Measurements from ENCODE around the gene RTP3.

RTP3 gene

DNA sequence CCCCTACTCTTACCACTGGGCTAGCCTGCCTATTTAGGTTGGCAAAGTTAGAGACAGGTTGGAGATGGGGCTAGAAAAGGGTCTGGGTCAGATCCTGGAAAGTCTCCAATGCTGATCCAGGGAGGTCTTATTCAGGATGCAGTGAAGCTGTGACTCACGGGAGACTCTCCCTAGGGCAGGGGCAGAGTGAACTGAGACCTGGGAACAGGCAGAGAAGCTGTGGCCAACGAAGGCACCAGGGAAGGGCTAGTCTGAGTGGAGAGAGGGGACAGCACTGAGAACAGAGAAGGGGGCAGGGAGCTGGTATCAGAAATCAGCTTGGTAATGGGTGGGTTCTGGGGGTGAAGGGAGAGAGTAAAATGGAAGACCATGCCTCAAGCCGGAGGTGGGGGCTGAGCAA is 35.3 kb upstream of the RTP3 start:
- no peak for DNase-seq (ENCODE audit: extremely low read depth, insufficient read length)
- Histone ChIP-seq H3K27me3 (replicated peaks; ENCODE audit: control insufficient read depth, insufficient read depth, low read length) (peaks cover 2% of the 10 kb centered on the region), H3K4me3 (replicated peaks; ENCODE audit: low read depth, low read length) (no peak overlapping the region), H3K36me3 (ENCODE audit: control insufficient read depth, insufficient read depth, low read length) (no peaks in the 10 kb centered on the region)
- TF ChIP-seq, protein P1, sequence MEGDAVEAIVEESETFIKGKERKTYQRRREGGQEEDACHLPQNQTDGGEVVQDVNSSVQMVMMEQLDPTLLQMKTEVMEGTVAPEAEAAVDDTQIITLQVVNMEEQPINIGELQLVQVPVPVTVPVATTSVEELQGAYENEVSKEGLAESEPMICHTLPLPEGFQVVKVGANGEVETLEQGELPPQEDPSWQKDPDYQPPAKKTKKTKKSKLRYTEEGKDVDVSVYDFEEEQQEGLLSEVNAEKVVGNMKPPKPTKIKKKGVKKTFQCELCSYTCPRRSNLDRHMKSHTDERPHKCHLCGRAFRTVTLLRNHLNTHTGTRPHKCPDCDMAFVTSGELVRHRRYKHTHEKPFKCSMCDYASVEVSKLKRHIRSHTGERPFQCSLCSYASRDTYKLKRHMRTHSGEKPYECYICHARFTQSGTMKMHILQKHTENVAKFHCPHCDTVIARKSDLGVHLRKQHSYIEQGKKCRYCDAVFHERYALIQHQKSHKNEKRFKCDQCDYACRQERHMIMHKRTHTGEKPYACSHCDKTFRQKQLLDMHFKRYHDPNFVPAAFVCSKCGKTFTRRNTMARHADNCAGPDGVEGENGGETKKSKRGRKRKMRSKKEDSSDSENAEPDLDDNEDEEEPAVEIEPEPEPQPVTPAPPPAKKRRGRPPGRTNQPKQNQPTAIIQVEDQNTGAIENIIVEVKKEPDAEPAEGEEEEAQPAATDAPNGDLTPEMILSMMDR (IDR thresholded peaks at IDR 0.05; ENCODE audit: insufficient read depth, low read length, poor library complexity, severe bottlenecking), result no peak

DNA sequence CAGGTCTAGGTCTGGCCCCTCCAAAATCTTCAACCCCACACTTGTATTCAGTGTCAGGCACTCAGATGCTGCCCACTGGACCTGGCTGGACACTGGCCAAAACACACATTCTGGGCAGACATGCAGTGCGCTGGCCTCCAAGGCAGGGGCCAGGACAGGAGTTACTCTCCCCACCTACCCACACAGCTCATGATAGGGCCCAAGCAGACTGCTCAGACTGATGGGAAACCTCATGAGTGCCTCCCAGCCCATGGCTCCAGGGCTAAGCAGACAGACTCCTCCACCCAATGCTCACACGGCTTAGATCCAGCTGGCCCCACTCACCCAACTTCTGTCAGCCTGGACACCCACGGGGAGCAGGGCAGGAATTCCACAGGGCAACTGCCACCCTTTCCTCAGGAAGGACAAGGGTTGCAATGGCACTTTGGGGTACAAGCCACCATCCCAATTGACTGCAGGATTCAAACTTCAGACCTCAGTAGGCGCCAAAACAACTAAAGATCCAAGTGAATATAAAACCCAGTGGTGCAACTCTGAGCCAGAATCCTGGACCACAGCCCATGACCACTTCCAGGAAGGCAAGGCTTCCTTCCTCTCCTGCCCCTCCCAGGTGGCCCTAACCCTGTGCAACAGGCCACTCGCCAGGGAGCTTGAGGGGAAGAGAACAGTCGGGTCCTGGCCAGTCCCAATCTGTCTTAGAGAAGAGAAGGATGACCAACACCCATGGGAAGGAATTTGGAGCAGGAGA is 34.5 kb upstream of the RTP3 start:
- DNase-seq (ENCODE audit: extremely low read depth, insufficient read length), result no peak
- Histone ChIP-seq H3K4me3 (replicated peaks; ENCODE audit: low read depth, low read length) (no peak overlapping the region), H3K27me3 (replicated peaks; ENCODE audit: control insufficient read depth, insufficient read depth, low read length) (peaks cover 2% of the 10 kb centered on the region), H3K36me3 (ENCODE audit: control insufficient read depth, insufficient read depth, low read length) (no peaks in the 10 kb centered on the region)
- TF ChIP-seq, protein P1 (IDR thresholded peaks at IDR 0.05; ENCODE audit: insufficient read depth, low read length, poor library complexity, severe bottlenecking), result no peak

DNA sequence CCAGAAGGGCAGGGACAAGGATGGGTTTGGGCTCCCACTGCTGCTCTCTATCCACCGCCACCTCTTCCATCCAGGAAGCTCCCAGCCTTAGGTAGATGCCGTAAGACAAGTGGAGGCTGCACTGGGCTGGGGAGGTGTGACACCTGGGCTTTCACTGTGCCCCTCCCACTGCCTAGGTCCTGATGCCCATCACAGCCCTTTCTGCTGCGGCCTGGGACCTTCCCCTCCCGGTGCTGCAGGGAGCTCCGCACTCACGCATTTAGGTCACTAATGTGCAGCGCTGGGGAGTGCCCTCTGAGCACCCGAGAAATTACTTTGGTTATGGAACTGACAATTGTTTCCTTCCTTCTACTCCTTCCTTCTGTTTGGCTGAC is 33.9 kb upstream of the RTP3 start:
- H3K36me3 ChIP-seq (ENCODE audit: control insufficient read depth, insufficient read depth, low read length), result no peaks in the 10 kb centered on the region
- H3K4me3 ChIP-seq (replicated peaks; ENCODE audit: low read depth, low read length), result no peak overlapping the region
- no peak for DNase-seq (ENCODE audit: extremely low read depth, insufficient read length)
- TF ChIP-seq, protein P1 (IDR thresholded peaks at IDR 0.05; ENCODE audit: insufficient read depth, low read length, poor library complexity, severe bottlenecking), result no peak
- H3K27me3 ChIP-seq (replicated peaks; ENCODE audit: control insufficient read depth, insufficient read depth, low read length), result peaks cover 2% of the 10 kb centered on the region

DNA sequence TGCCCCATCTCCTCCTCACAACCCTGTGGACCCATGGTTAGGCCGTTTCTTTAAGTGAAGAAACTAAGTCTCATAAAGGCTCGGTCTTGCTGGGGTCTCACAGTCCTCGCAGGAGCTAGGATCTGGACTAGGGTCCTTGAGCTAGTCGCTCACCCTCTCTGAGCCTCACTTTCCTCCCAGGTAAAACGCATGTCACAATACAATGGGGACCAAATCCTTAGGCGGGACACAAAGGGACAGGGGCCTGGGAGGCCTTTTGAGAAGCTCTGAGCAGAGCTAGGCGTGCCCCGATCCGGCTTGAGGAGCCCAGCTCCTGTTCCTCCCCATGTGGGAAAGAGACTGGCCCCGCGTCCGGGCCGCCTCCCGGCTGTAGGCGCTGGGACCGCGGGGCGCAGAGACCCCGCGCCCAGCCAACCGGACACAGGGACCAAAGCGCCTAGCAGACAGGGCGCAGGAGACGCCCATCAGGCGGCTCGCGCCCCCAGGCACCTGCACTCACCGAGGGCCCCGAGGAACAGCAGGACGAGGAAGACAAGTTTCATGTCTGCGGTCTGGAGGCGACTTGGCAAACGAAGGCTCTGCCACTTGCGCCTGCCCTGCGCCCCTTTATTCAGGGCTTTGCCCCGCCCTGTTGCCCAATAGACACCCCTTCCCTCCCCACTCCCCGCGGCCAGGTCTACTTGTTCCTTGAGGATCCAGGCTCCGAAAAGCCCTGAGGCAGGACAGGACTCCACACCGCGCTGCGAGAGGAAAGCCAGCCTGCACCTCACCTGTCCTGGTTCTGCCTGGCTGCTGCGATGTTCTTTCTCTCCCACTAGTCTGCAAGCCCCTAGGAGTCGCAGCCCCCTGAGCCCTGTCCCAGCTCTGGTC is 33.2 kb upstream of the RTP3 start, which contains the start of gene LTF:
LTF (minus strand) TSS at position 580 of the 870 bp plus-strand sequence; CDS start at position 542, 38 bp downstream.
- H3K27me3 ChIP-seq (replicated peaks; ENCODE audit: control insufficient read depth, insufficient read depth, low read length), result peaks cover 2% of the 10 kb centered on the region
- no peak for DNase-seq (ENCODE audit: extremely low read depth, insufficient read length)
- H3K36me3 ChIP-seq (ENCODE audit: control insufficient read depth, insufficient read depth, low read length), result no peaks in the 10 kb centered on the region
- TF ChIP-seq, protein P1 (IDR thresholded peaks at IDR 0.05; ENCODE audit: insufficient read depth, low read length, poor library complexity, severe bottlenecking), result no peak
- no peak within 1 kb of the TSS for H3K4me3 ChIP-seq (replicated peaks; ENCODE audit: low read depth, low read length)

DNA sequence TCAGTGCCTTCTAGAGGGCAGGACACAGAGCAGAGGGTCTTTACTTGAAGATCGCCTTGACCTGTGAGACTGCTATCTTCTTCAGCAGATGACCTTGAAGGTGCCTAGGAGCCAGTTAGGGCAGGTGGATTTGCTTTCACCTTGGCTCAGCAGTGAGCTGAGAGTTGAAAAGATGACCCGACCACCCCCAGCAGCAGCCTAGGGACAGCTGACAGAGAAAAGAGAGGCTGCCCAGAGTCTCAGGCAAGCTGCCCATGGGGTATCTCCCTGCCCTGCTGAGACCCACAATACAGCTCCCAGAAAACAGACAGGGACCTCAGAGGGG is 32.6 kb upstream of the RTP3 start:
- no peak for DNase-seq (ENCODE audit: extremely low read depth, insufficient read length)
- peaks cover 2% of the 10 kb centered on the region for H3K27me3 ChIP-seq (replicated peaks; ENCODE audit: control insufficient read depth, insufficient read depth, low read length)
- no peaks in the 10 kb centered on the region for H3K36me3 ChIP-seq (ENCODE audit: control insufficient read depth, insufficient read depth, low read length)
- TF ChIP-seq, protein P1 (IDR thresholded peaks at IDR 0.05; ENCODE audit: insufficient read depth, low read length, poor library complexity, severe bottlenecking), result no peak
- no peak overlapping the region for H3K4me3 ChIP-seq (replicated peaks; ENCODE audit: low read depth, low read length)
